Transverse colon (tissue), 4 donors: ENCODE measurements around the gene HDGFL3.

Experiments used
- CTCF ChIP-seq, 5 experiments: fragments of 200-600 bp in 3 of 5; fragments of 450-650 bp in 2 of 5; sonication (generic) in 3 of 5; IDR thresholded peaks; 1 replicate in 2 of 5; 2 replicates in 3 of 5; pipeline ENCODE4 v1.5.1; 2016 to 2017; ENCODE audit warnings: antibody characterized with exemption in 5 of 5, inconsistent platforms in 3 of 5, mild to moderate bottlenecking in 2 of 5, moderate library complexity in 1 of 5
- EP300 ChIP-seq: sonication (generic); formaldehyde crosslinking; IDR thresholded peaks from one replicate; pipeline ENCODE4 v1.6.1; 2017; ENCODE audit warnings: antibody characterized with exemption, low read depth
- POLR2A ChIP-seq: fragments of 450-650 bp; IDR thresholded peaks from one replicate; pipeline ENCODE4 v1.6.1; 2016; ENCODE audit warnings: antibody characterized with exemption, mild to moderate bottlenecking, moderate library complexity
- POLR2AphosphoS5 ChIP-seq, 3 donors: sonication (generic); formaldehyde crosslinking; IDR thresholded peaks; one replicate each; pipeline ENCODE4 v1.6.1; 2016; ENCODE audit warnings: antibody characterized with exemption in 3 of 3

GRCh38 chr15:83160741-83161140, 46.9 kb downstream of the HDGFL3 start:
- TF ChIP-seq CTCF (IDR thresholded peaks at IDR 0.05) (no peak), POLR2A (no peak), EP300 (no peak), POLR2AphosphoS5 (IDR thresholded peaks at IDR 0.05) (no peak)
